NCI-H526 (cell line): ENCODE results near the gene CMIP.

Source experiments
- DNase-seq, 2 experiments: peaks; one replicate each; lab custom pipeline; 2025; lab: John Stamatoyannopoulos, UW

CMIP gene

DNA sequence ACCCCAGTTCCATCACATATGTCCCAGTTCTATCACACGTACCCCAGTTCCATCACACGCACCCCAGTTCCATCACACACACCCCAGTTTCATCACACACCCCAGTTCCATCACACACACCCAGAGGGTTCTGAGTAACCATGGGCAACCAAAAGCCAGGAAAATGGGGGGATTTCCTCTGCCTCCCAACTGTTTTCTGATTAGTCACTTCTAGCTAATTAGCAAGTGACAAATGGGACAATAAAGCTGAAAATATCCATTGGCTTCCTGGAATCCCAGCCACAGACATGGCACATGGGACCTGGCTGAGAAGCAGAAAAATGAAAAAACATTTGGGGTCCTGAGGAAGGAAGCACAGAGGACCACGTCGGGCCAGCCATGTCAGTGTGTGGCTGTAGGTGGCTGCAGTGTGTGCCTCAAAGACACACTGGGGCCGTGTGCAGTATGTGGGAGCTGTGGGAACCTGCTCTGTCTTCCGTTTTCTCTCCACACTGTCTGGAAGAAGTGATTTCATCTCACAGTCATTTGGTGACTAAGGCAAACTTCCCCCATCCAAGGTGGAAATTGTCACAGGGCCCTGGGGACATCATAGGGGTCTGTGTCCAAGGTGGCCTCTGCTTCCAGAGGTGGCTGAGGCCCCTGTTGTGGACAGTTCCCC lies 106.7 kb downstream of the CMIP start:
- no peak for DNase-seq

DNA sequence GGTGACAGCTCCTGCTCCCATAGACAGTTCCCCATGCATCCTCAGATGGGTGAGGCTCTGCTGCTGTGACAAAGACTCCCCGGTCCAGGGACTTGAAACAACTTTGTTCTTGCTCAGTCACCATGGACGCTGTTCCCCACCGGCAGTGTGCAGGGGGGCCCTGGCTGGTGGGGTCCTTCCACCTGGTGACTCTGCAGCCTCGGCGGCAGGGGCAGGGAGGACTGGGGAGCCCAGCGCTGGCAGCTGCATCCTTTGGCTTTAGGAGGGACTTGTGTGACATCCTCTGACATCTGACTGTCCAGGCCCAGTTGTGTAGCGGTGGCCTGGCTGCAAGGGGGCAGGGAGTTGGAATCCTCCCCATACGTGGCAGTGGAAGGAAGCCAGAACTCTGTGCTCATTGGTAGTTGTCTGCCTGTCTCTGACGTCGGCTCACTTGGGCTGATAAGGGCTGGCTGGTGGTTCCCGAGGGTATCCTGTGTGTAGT lies 107.3 kb downstream of the CMIP start:
- no peak for DNase-seq

DNA sequence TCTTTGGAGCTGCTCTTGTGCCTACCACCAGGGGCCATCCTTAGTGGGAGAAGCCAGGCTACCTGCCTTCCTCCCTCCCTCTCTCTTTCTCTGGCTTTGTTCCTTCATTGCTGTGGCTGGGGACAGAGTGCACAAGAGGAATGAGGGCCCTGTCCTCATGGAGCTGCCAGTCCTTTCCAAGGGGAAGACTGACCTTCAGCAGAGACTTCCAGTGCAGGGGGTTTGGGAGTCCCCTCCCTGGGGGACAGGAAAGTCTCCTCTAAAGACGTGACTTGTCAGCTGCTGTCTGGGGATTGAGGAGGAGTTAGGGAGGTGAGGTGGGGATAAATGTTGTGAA lies 108.1 kb downstream of the CMIP start:
- DNase-seq: no peak

DNA sequence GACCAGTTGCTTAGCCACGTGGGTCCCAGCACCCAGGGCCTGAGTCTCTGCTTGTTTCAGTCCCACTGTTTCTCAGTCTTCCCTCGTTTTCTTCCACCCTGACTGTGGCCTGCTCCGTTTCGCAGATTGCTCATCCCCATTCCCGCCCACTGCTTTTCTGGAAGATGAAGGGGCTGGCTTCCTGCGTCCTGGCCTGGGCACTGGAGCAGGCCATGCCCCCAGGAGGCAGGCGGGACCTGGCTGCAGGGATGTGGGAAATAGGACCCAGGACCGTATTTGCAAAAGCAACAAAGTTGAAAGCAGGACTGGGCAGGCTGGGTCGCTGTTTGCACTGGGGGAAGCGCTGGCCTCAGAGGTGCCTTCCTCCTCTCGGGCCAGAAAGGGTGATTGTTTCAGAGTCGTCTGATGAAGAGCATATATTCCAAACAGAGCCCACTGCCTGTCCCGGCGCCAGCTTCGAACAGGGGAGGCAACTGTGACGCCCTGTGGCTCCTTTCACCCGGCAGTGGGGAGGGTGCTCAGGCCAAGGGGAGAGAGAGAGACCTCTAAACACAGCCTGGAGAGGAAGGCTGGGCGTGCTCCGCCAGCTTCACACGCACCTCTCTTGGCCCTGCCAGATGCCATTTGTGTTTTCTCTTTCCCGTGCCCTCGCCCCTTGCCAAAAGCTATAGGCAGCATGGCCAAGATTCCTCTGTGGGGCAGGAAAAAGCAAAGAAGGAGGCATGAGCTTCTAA lies 108.6 kb downstream of the CMIP start:
- no peak for DNase-seq

DNA sequence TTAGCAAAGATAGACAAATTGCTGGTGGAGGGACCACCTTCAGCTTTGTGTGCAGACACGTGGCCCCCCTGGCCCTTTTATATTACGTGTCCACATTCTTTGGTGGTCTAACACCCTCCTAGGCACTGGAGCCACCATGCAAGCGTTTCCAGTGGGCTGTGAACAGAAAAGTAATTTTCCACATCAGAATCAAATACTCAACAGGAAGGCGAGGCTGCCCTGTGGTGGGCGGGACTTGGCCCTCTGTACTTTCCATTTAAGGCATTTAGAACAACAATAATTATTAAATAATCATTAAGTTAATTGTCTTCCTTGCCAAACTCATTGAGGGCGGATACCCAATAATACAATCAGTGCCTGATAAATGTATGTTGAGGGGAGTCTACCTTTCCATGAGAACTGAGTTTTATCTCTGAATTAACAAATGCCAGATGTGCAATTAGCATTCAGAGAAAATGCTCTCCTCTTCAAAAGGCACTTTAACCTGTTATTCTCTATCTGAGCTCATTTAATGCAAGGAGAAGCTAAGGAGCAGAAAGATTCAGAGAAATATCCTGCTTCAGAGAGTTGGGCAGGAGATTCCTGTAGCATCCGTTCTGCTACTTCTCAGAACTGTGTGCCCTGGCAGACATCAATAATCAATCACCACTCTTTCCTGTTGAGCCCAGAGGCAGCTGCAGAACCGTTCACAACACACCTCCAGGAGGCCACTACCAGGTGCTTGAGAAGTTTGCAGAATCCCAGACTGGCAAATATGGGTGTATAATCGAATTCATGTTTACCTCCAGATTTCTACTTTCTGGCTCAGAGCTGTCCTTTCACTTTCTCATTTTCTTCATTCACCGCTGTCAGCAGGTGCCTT lies 109.4 kb downstream of the CMIP start:
- no peak for DNase-seq

DNA sequence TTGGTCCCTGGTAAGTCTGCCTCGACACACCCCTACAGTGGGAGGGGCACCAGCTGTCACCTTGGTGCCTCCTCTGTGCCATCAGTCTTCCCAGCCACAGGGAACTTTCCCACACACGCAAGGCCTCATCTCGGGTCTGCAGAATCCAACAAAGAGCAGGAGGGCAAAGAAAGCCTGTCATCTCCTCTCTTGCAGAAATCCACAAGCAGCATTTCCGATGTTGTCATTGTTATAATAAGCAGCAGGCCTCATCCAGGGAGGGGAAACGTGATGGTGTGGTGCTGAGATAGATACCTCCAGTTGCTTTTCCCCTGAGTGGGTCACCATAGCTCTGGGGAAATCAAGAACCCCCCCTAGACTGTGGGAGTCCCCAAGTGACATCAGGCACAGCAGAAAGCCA lies 110.4 kb downstream of the CMIP start:
- no peak for DNase-seq

DNA sequence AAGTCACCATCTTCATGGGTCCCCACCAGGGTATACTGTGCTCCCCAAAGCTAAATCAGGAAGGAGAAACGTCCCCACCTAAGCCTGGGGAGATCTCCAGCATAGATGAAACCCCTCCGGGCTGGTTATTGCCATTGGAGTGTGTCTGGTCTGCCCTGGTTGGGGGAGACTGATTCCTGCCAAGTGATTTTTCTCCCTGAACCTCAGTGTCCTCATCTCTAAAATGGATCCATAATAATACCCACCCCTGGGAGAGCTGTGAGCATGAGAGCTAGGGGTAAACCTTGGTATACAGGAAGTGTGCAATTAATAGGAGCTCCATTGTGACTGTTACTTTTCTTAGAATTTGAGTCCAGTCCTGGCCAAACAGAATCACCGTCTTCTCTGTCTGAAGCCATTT lies 111.1 kb downstream of the CMIP start:
- DNase-seq: no peak

DNA sequence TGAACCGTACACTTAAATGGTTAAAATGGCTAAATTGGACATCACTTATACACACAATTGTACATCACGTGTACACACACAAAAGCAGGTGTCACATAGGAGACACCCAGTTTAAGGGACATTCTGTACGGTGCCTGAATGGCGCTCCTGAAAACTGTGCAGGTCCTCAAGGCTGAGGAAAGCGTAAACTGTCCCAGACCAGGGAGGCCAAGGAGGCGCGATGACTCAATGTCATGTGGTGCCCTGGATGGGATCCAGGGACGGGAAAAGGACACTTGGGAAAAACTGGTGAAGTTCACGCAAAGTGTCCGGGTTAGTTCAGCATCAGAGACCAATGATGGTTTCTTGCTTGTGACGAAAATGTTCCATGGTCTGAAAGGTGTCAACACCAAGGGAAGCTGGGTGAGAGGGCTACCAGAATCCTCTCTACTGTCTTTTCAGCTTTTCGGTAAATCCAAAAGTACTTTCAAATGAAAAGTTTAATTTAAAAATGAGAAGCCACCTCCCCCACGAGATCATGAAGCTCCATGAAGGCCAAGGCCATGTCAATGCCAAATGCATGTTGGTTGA lies 112.2 kb downstream of the CMIP start:
- no peak for DNase-seq

DNA sequence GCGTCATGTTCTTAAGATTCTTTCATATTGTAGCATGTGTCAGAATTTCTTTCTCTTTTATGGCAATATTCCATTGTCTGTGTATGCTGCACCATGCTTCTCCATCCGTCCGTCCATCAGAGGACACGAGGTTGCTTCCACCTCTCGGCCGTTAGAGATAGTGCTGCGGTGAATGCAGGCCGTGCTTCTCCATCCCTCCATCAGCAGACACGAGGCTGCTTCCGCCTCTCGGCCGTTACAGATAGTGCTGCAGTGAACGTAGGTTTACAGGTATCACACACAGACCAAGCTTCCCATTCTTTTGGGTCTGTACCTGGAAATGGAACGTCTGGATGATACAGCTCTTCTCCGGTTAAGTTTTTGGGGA lies 113.5 kb downstream of the CMIP start:
- DNase-seq: peak in 1 of 2 experiments; percentile 37

DNA sequence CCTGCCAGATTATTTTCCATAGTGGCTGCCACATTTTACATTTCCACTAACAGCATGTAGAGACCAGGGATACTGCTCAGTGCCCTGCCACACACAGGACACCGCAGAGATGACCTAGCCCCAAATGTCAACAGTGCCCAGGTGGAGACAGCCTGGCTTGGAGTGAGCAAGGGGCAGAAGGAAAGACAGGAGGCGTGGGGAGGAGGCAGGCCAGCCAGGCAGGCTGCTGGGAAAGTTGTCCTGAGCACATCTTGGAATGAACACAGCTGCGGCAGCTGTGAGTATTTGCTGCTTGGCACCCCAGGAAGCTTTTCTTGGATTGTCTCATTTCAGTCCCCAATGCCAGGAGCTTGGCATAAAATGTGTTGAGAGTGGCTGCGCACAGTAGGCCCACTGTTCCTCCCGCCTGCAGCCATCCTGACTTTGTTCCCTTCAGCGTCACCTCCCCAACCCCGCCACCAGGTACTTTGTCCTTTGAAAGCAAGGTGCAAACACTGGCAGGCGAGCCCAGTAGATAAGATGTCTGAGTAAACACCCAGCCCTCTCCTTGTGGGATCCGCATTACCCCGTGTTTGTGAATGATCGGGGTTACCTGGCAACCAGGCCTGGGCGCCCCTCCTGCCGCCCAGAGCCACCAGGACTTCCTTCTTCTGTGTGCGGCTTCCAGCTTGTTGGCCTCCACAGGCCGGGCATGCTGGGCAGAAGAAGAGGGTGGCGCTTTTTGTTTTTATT lies 114.0 kb downstream of the CMIP start:
- peak; percentile 57 to 85 for DNase-seq

DNA sequence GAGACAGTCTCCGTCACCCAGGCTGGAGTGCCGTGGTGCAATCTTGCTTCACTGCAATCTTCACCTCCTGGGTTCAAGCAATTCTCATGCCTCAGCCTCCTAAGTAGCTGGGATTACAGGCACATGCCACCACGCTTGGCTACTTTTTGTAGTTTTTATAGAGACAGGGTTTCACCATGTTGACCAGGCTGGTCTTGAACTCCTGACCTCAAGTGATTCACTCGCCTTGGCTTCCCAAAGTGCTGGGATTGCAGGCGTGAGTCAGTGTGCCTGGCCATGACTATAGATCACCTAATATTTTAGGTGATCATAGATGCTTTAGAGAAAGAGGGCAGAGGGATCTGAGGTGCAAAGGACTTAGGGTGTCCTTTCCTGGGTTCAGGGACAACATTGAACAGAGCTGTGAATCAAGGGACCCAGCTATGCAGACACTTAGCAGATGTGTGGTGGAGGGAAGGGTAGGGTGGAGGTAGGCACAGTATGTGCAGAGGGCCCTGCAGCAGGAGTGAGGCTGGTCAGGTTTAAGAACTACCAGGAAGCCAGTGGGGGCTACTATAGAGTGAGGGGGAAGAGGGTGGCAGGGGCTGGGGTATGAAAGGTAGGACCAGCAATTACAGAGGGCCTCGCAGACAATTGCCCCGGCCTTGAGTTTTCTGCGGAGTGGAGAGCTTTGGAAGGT lies 116.5 kb downstream of the CMIP start:
- no peak for DNase-seq

DNA sequence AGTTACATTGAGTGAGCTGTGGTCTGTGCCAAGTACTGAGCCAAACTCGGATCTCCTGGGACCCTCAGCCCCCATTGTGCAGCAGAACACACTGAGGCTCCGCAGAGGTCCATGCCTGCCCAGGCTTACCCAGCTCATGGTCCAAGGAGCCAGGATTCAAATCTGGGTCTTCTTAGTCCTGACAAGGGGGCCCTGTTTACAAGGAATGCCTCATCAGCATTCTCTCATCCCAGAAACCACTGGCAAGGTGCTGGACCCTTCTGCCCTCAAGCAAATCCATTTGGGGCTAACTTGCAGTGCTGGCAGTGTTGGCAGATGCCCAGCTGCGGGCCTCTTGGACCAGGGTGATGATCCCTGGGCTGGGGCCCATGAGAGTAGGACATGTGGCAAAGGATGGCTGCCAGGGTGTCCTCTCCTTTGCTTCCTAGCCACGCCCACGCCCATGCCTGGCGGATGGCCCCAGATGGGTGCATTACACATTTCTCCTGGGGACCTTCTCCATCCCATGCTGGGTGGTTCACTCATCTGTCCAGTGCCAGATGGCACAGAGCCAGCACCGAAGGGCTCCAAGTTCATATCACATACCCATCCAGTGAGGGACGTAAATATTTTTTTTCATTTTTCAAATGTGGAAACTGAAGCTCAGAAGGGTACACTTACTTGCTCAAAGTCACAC lies 117.7 kb downstream of the CMIP start:
- no peak for DNase-seq

DNA sequence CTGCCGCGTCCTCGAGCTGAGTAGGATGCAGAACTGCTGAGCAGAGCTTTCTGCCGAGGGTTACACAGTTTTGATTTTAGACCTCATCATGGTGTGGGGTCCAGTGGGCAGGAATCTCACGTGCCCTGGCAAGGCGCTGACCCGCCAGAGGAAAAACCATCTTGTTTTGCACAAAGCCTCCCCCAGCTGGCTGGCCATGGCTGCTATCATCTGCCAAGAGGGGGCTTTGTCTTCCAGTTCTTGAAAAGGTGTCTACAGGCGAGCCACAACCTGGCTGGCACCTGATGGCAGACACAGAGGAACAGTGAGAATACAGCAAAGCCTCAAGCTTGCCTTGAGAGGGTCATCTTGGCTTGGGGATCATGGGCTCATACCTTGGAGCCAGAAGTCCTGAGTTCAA lies 118.3 kb downstream of the CMIP start:
- no peak for DNase-seq

DNA sequence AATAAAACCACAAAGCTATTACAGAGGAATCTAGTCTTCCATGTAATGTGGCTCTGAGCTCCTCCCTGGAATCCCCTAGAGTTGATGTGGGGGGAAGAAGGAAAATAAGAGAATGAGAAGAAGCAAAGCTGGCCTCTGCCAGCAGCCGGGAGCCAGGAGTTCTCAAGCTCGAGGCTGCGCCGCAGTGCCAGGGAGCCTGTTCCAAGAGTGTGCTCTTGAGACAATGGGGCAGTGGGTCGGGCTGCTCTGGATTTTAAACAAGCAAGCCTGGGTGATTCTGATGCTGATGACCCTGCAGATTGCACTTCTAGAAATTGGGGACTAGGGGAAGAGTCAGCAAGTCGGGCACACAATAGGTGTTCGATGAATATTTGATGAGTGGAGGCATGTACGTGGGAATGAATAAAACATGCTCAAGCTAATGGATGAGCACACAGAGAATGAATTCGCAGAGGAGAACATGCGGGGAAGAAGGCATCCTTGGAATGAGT lies 119.9 kb downstream of the CMIP start:
- DNase-seq: no peak

DNA sequence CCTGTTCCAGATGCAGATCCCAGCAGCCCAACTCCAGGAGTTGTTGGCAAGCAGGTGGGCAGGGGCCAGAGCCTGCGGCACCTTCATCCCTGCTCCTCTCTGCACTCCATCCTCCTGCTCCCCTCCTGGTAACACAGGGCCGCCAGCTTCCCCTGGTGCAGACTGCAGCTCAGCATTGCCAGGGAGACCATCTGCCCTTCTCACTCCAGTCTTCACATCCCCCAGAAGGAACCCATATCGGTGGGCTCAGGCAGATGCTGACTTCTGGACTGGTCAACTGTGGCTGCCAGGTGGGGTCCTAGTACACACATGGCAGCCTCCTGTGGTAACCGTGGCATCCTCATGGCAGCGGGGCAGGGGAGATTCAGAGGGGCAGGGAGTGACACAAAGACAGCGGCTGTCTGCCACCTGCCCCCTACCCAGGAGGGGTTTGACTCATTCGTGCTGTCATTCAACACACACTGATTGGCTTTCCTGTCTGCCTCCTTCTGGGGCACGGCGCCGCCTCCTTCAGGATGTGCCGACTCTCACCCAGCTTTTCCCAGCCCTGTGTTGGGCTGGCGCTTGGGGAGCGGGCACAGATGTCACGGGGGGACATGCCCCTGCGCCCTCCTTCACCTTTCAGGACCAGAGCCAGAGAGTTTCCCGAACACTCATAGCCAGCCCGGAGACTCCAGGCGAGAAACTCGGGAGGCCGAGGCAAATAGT lies 120.9 kb downstream of the CMIP start:
- no peak for DNase-seq

DNA sequence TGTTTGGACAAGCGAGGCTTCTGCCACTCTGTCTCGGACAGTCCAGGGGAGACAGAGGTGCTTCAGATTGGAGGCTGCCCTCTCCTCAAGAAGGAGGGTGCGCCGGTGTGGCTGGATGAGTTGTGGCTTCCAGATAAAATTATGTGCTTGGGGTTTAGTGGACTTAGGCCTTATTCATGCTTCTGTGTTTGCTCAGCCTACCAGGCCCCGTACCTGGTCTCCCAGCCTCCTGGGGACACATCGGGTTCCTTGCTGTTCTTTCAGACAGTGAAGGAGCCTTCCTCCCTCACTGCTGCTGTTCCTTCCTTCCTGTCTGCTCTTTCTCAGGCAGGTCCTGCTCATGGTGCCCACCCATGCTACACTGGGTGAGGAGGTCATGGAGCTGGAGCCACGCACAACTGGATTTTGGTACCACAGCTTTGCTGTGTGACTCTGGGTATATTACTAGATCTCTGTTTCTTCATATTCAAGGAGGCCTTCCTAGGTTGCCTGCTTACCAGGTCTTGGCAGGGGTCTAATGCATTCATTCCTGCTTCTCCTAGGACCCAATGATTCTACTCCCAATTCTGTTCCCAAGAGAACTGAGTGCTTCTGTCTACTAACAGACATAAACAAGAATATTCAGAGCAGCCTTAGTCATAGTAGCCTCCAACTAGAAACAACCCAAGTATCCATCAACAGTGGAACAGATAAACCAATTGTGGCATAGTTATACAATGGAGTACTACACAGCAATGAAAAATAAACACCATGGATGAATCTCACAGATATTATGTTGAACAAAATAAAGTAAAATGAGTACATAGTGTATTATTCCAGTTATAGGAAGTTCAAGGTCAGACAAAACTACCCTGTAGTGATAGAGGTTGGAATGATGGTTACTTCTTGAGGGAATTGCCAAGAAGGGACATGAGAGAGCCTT lies 121.7 kb downstream of the CMIP start:
- no peak for DNase-seq

DNA sequence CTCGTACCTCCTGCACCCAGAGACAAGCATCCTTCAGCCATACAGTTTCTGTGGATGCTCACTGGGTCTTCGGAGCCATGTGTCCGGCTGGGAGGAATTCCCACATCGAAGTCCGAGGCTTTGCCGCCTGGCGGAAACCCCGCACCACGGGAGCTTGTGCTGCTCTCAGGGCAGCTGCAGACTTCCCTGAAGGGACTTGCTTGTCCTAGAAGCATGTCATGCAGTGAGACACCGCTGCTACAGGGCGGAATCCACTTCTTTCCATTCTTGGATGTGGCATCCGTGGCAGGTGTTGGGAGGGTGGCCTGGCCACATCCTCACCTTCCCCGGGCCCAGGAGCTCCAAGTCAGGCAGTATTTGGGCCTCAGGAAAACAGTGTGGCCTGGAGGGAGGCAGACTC lies 122.5 kb downstream of the CMIP start:
- no peak for DNase-seq

DNA sequence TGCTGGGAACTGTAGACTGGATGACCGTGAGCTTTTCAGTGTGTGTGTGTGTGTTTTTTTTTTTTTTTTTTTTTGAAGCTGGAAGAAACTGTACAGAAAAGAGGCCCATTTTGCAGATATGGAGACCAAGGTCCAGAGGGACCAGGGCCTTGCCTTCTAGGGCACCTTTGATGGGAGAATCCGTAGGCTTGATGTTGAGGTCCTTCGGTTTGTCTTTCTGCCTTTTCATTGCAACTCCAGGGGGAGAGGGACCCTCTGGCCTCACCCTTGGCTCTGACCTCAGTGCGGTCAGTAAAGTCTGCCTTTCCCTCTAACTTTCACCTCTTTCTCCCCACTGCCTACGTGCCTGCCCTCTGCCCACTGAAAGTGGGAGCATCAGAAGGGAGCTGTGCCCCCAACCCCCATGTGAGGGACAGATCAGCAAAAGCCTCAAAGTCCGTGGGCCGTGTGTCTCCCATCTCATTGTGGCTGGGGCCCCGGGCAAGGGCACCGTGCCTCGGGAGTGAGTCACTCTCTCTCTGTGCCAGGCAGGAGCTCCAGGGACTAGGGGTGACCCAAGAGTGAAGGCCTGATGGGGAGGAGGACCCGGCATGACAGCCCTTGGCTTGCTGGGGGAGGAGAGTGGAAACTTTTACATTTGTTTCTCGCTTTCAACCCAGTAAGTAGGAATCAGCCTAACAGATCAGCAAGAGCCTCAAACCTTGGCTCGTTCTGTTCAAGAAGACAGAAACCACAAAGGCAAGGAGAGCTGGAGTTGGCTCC lies 123.6 kb downstream of the CMIP start:
- no peak for DNase-seq
